ENCODE data around the gene PGLYRP3.

GRCh38 chr1:153253693-153254092, 59.1 kb downstream of the PGLYRP3 start:
- TF ChIP-seq CTCF (IDR thresholded peaks at IDR 0.05; ENCODE audit: poor library complexity) (no peak), EZH2phosphoT487 (IDR thresholded peaks at IDR 0.05; ENCODE audit: low read depth, severe bottlenecking, unreplicated experiment) (no peak), EZH2 (IDR thresholded peaks at IDR 0.05; ENCODE audit: borderline replicate concordance) (no peak)
